Ascending aorta (tissue), 2 donors: ENCODE data around the gene PDLIM3. TPM values are rescaled to one million over a fixed set of nuclear protein-coding genes. Genes with fewer than 3 reads are reported as not detected.

Source experiments
- DNase-seq, 2 donors: peaks; one replicate each; pipeline ENCODE4 v3.0.0-alpha.2; 2019; ENCODE audit warnings: low spot score in 2 of 2
- H3K27ac ChIP-seq, 2 donors: fragments of 200-600 bp; sonication (generic); one replicate each; pipeline ENCODE4 v1.5.1; 2016 to 2017; ENCODE audit warnings: mild to moderate bottlenecking in 1 of 2
- H3K27me3 ChIP-seq: fragments of 200-600 bp; sonication (generic); one replicate; pipeline ENCODE4 v1.5.1; 2017
- H3K36me3 ChIP-seq, 2 donors: fragments of 200-600 bp; sonication (generic); one replicate each; pipeline ENCODE4 v1.5.1; 2016
- H3K4me1 ChIP-seq, 2 donors: fragments of 200-600 bp; sonication (generic); one replicate each; pipeline ENCODE4 v1.5.1; 2016 to 2017; ENCODE audit warnings: mild to moderate bottlenecking in 1 of 2
- H3K4me3 ChIP-seq, 2 donors: fragments of 200-600 bp; sonication (generic); one replicate each; pipeline ENCODE4 v1.5.1; 2016 to 2017; ENCODE audit warnings: mild to moderate bottlenecking in 1 of 2
- H3K9me3 ChIP-seq, 2 donors: fragments of 200-600 bp; sonication (generic); one replicate each; pipeline ENCODE4 v1.5.1; 2016
- CTCF ChIP-seq, 3 experiments: fragments of 200-600 bp in 2 of 3; fragments of 450-650 bp in 1 of 3; sonication (generic) in 2 of 3; IDR thresholded peaks; one replicate each; pipeline ENCODE4 v1.5.1; 2016 to 2019; ENCODE audit warnings: antibody characterized with exemption in 3 of 3, mild to moderate bottlenecking in 1 of 3, moderate library complexity in 1 of 3
- intact Hi-C: fragments of 100-400 bp; cut with DNase I; formaldehyde crosslinking; loops from one replicate; pipeline ENCODE4 v1.15.1; 2023
- total RNA-seq: library from RNA; depleted of rRNA; stranded (reverse); fragments of >200 nt; gene quantifications from one replicate; pipeline ENCODE4 v1.1.0, GENCODE V29; 2016

Gene PDLIM3
- total RNA-seq, 1 donor from 2014 or later, result 445 TPM

- H3K27ac ChIP-seq, result peak overlapping the region; percentile 79 to 83
- no peaks in the 10 kb centered on the region for H3K9me3 ChIP-seq
- H3K27me3 ChIP-seq, result no peaks in the 10 kb centered on the region
- no peak for TF ChIP-seq CTCF (IDR thresholded peaks at IDR 0.05)
- DNase-seq, result no peak
- peak overlapping the region in 1 of 2 donors; percentile 9 for H3K4me3 ChIP-seq
- intact Hi-C loops, result no loop called here
- no peaks in the 10 kb centered on the region for H3K36me3 ChIP-seq
- peaks cover 0 to 13% of the 10 kb centered on the region in 2 donors for H3K4me1 ChIP-seq
Measured at GRCh38 chr4:185576962-185577950, 41.9 kb upstream of the PDLIM3 start.

- Histone ChIP-seq H3K9me3 (no peaks in the 10 kb centered on the region), H3K36me3 (no peaks in the 10 kb centered on the region), H3K4me3 (peak overlapping the region in 1 of 2 donors; percentile 9), H3K27ac (peak overlapping the region; percentile 79 to 83), H3K4me1 (peaks cover under 1 to 16% of the 10 kb centered on the region in 2 donors), H3K27me3 (no peaks in the 10 kb centered on the region)
- intact Hi-C loops, result no loop called here
- no peak for TF ChIP-seq CTCF (IDR thresholded peaks at IDR 0.05)
- no peak for DNase-seq
Measured at GRCh38 chr4:185576314-185576961, 41.1 kb upstream of the PDLIM3 start.

GRCh38 chr4:185573651-185574199 is 38.4 kb upstream of the PDLIM3 start:
- intact Hi-C loops, result no loop called here
- no peak for DNase-seq
- Histone ChIP-seq H3K27me3 (no peaks in the 10 kb centered on the region), H3K4me3 (no peak overlapping the region), H3K27ac (peak overlapping the region; percentile 64 to 95), H3K36me3 (no peaks in the 10 kb centered on the region), H3K9me3 (no peaks in the 10 kb centered on the region), H3K4me1 (peaks cover 8 to 28% of the 10 kb centered on the region in 2 donors)
- TF ChIP-seq CTCF (IDR thresholded peaks at IDR 0.05), result no peak

- DNase-seq, result no peak
- intact Hi-C loops, result no loop called here
- TF ChIP-seq CTCF (IDR thresholded peaks at IDR 0.05), result no peak
- Histone ChIP-seq H3K4me3 (no peak overlapping the region), H3K4me1 (peaks cover 17 to 42% of the 10 kb centered on the region in 2 donors), H3K27me3 (no peaks in the 10 kb centered on the region), H3K9me3 (no peaks in the 10 kb centered on the region), H3K36me3 (no peaks in the 10 kb centered on the region), H3K27ac (peak overlapping the region; percentile 94 to 95)
Measured at GRCh38 chr4:185570727-185571126, 35.4 kb upstream of the PDLIM3 start.
